GM19395 (cell line): ENCODE data around the gene MECP2.

Experiments used
- ATAC-seq: cut with Tn5 transposase; IDR thresholded peaks from one replicate; pipeline ENCODE4 v1.9.1; 2021; ENCODE audit warnings: mild to moderate bottlenecking, moderate library complexity; ENCODE audit not compliant: unreplicated experiment

Gene MECP2

GRCh38 chrX:154039577-154039976 lies 57.9 kb downstream of the MECP2 start:
- no peak for ATAC-seq

DNA sequence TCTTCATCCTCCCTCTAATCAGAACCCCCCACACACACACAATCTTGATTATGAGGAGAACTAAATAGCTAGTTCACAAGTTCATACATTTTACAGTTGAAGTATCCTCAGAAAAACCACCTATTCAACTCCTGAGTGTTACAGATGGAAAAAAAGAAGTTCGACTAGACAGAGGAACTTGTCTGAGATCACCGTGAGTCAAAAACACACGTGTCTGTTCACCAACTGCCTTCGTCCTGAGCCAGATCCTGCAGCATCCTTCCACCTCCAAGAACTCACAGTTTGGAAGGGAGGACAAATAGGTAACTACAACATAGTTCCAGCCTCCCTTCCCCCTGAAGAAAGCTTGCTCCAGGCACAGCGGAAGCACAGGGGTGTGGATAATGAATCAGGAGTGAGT lies 58.9 kb downstream of the MECP2 start:
- no peak for ATAC-seq

- ATAC-seq: no peak
Observed at GRCh38 chrX:154037754-154038153, 59.8 kb downstream of the MECP2 start.

DNA sequence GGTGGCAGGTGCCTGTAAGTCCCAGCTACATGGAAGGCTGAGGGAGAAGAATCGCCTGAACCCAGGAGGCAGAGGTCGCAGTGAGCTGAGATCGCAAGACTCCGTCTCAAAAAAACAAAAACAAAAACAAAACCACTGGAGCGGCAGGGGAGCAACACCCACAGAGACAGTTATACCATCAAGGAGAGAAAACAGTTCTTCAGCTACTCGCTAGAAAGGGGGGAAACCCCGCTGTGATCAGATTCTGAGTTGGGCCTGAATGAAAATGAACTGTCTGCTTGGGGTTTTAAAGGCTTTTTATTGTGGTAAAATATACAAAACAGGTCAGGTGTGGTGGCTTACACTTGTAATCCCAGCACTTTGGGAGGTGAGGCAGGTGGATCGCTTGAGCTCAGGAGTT lies 61.0 kb downstream of the MECP2 start:
- no peak for ATAC-seq

DNA sequence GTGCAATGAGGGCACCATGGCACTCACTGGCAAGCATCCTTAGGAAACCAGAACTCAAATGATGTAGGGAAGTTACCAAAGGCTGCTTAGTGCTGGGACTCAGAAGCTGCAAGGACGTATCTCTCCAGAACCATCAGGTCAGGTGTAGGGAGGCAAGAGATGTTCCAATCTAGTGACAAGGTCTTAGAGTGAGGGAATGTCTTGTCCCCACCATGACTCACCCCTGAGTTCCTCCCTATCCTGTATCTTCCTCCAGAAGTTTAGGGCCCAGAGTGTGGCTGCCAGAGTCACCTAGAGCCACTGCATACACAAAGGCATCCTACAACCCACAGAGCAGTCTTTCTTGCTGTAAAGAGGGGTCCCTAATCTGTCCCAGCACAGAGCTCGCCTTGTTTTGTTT lies 63.7 kb downstream of the MECP2 start:
- no peak for ATAC-seq

DNA sequence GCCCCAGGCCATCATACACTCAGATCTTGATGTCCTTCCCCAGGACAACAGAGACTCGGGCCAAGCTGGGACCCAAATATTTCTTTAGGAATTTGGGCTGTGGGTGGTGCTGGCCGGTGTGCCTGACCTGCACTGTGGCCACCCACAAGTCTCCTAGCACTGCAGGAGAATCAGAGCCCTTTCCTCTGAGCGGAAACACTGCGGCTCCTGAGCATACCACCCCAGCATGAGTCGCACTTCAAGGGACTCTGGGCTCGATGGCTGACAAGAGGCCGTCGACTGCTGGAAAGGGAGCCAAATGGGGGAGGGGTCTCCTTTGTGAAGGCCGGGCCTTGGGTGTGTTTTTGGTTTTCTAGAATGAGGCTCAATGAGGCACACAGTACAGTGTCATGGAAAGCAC lies 64.9 kb downstream of the MECP2 start:
- ATAC-seq: no peak

DNA sequence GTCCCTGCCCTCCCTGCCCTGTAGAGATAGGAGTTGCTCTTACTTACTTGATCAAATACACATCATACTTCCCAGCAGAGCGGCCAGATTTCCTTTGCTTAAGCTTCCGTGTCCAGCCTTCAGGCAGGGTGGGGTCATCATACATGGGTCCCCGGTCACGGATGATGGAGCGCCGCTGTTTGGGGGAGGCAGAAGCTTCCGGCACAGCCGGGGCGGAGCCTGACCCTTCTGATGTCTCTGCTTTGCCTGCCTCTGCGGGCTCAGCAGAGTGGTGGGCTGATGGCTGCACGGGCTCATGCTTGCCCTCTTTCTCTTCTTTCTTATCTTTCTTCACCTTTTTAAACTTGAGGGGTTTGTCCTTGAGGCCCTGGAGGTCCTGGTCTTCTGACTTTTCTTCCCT lies 65.4 kb downstream of the MECP2 start:
- ATAC-seq: no peak

- no peak for ATAC-seq
Observed at GRCh38 chrX:154030715-154031305, 66.7 kb downstream of the MECP2 start.

DNA sequence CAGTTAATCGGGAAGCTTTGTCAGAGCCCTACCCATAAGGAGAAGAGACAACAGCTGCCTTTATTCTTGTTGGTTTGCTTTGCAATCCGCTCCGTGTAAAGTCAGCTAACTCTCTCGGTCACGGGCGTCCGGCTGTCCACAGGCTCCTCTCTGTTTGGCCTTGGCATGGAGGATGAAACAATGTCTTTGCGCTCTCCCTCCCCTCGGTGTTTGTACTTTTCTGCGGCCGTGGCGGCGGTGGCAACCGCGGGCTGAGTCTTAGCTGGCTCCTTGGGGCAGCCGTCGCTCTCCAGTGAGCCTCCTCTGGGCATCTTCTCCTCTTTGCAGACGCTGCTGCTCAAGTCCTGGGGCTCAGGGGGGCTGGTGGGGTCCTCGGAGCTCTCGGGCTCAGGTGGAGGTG lies 67.3 kb downstream of the MECP2 start:
- no peak for ATAC-seq

DNA sequence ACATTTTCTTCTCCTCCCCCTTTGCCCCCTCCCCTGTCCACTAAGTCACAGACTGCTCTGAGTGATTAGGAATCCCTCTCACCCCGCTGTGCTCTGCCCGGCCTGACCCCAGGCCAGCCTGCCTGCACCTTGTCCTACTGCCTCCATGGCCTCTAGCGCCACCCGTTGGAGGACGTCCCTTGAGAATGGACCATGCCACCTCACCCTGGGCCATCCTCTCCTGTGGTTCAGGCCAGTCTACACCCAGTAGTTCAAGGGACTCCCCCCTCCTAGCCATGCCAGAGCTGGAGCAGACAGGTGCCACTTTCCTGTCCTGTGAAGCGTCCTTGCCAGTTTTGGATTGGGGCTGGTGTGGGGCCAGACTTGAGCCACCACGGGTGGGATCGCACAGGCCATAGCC lies 68.1 kb downstream of the MECP2 start:
- no peak for ATAC-seq

- ATAC-seq: no peak
Observed at GRCh38 chrX:154028502-154029184, 68.9 kb downstream of the MECP2 start.

- no peak for ATAC-seq
Observed at GRCh38 chrX:154027986-154028385, 69.5 kb downstream of the MECP2 start.

- ATAC-seq: no peak
Observed at GRCh38 chrX:154027022-154027402, 70.5 kb downstream of the MECP2 start.

DNA sequence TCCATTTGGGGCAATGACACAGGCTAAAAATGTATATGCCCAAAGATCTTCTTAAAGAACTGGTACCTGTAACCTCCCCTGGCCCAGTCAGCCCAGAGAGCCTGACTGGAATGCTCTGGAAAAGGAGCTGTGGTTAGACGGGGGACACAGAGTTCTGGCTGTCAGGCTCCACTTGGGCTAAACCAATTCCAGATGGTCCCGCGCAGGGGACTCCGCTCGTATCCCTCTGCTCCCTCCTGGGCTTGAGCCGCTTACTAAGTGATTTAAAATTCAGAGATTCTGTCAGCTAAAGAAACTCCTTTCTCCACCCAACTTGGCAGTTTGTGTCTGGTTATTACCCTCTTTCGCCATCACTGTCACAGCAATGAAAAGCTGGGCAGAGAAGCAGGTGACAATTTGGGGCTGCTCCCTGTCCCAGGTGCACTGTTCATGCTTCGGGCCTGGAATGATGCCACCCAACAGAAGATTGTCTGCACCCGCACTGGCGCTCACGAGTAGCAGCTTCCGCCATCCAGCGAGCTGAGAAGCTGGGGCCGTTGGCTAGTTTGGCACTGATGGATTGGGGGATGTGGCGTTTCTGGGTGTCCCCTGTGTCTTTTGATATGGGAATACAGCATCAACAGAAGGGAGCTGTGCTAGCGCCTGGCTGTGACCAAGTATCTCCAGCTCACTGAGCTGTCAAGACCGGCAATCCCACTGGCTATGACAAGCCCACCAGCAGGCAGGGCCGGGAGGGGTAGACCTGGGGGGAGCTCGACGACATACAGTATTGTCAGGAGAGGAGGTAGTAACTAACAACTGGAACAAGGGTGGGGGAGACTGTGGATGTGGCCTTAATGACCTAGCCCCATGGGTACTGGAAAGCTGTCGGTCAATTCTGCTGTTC lies 71.1 kb downstream of the MECP2 start:
- ATAC-seq: no peak

DNA sequence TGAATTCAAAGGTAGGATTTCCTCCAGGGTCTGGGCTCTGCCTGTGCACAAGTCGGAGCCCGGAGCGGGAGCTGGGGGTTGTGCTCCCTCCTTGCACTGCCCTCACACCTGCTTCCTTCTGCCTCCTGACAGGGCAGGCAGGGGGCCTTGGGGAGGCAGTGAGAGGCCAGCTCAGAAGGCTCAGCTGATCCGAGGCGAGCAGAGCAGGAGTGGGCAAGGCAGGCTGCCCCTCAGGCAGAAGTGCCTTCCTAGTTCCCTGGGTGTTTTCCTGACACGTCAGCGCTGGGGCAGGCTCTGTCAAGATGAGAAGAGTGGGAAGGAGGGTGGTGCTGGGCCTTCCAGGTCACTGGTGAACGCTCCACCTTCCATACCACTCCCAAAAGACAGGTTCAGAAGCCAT lies 72.3 kb downstream of the MECP2 start:
- ATAC-seq: no peak

DNA sequence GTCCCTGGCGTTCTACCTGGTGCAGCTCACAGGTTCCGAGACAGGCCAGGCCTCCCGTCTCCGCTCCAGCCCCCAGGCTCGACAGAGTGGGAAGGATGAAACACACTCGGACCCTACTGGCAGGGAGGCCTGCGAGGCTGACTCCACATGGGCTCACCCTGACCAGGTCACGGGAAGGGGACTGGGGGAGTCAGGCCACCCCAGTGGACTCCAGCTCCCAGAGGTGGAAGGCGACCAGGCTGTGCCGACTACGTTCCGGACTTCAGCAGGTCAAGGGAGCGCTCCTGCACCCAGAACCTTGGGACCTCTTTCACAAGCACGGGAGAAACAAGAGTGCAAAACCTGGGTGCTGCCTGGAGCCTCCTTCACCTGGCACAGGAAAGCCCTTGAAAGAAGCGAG lies 73.2 kb downstream of the MECP2 start:
- no peak for ATAC-seq

- ATAC-seq: no peak
Observed at GRCh38 chrX:154023276-154024000, 74.1 kb downstream of the MECP2 start.

- no peak for ATAC-seq
Observed at GRCh38 chrX:154022108-154022507, 75.4 kb downstream of the MECP2 start.

- ATAC-seq: no peak
Observed at GRCh38 chrX:154021131-154021611, 76.3 kb downstream of the MECP2 start.

GRCh38 chrX:154020536-154021115 lies 76.9 kb downstream of the MECP2 start:
- peak; percentile 9 for ATAC-seq
